ENCODE data around the gene SLC6A19.

GRCh38 chr5:1202026-1202797, 817 bp downstream of the SLC6A19 start:
- TF ChIP-seq CTCF (IDR thresholded peaks at IDR 0.05 in 8 of 11, conservative IDR thresholded peaks at IDR 0.05 in 3 of 11) (no peak), POLR2AphosphoS5 (IDR thresholded peaks at IDR 0.05) (no peak)
